NCI-H748 (cell line): ENCODE results near the gene MCM3AP.
"Not testable (repeated sequence)": the region's sequence is repeated elsewhere in the genome, so short reads cannot be mapped to it uniquely, and the experiment has no call there.

Experiments
- DNase-seq: peaks from one replicate; lab custom pipeline; 2025; ENCODE audit not compliant: unreplicated experiment; lab: John Stamatoyannopoulos, UW

The MCM3AP gene

GRCh38 chr21:46311568-46311967 is 26.2 kb upstream of the MCM3AP start:
- DNase-seq = no peak

- not testable (repeated sequence) for DNase-seq
Observed at GRCh38 chr21:46310260-46310659, 24.8 kb upstream of the MCM3AP start.

GRCh38 chr21:46308431-46308830 is 23.0 kb upstream of the MCM3AP start:
- DNase-seq = no peak

GRCh38 chr21:46307625-46308024 is 22.2 kb upstream of the MCM3AP start:
- DNase-seq = no peak

GRCh38 chr21:46304955-46305354 is 19.5 kb upstream of the MCM3AP start:
- DNase-seq = no peak

GRCh38 chr21:46304437-46304836 is 19.0 kb upstream of the MCM3AP start:
- DNase-seq = no peak

GRCh38 chr21:46301759-46302158 is 16.3 kb upstream of the MCM3AP start:
- DNase-seq = no peak

GRCh38 chr21:46299167-46299566 is 13.8 kb upstream of the MCM3AP start:
- DNase-seq = no peak

GRCh38 chr21:46297338-46298271 is 12.2 kb upstream of the MCM3AP start:
- peak; percentile 48 for DNase-seq

- DNase-seq = no peak
Observed at GRCh38 chr21:46295996-46296752, 10.8 kb upstream of the MCM3AP start.

- DNase-seq = no peak
Observed at GRCh38 chr21:46295177-46295770, 9.9 kb upstream of the MCM3AP start.

- no peak for DNase-seq
Observed at GRCh38 chr21:46294647-46295176, 9.3 kb upstream of the MCM3AP start.

GRCh38 chr21:46291561-46291960 is 6.2 kb upstream of the MCM3AP start:
- DNase-seq = no peak

GRCh38 chr21:46289655-46290179 is 4.3 kb upstream of the MCM3AP start:
- no peak for DNase-seq

- no peak for DNase-seq
Observed at GRCh38 chr21:46287541-46287940, 2.1 kb upstream of the MCM3AP start.

- DNase-seq = no peak
Observed at GRCh38 chr21:46286648-46287002, 1.2 kb upstream of the MCM3AP start.

- DNase-seq = peak; percentile 91
Observed at GRCh38 chr21:46285761-46286647, 593 bp upstream of the MCM3AP start, which contains the start of gene YBEY. Gene YBEY (plus strand): TSS chr21:46286342. CDS start chr21:46286914, 572 bp downstream.

GRCh38 chr21:46284733-46285132 is 678 bp downstream of the MCM3AP start:
- DNase-seq = no peak

GRCh38 chr21:46284077-46284644 is 1.2 kb downstream of the MCM3AP start:
- peak; percentile 41 for DNase-seq
